Panc1 (cell line): ENCODE data around the gene MAP4K4.

Experiments used
- CTCF ChIP-seq: fragments of 450-650 bp; IDR thresholded peaks from 2 replicates; pipeline ENCODE4 v1.5.1; 2017; ENCODE audit warnings: mild to moderate bottlenecking
- POLR2AphosphoS5 ChIP-seq: IDR thresholded peaks from 2 replicates; pipeline ENCODE4 v1.6.1; 2012; ENCODE audit warnings: mild to moderate bottlenecking, low read depth, low read length, moderate library complexity
- REST ChIP-seq, 2 experiments: IDR thresholded peaks; 2 replicates each; pipeline ENCODE4 v1.6.1; 2011 to 2012; ENCODE audit warnings: low read depth in 2 of 2, control low read depth in 1 of 2, low read length in 1 of 2, mild to moderate bottlenecking in 1 of 2, moderate library complexity in 1 of 2; ENCODE audit not compliant: insufficient read depth in 1 of 2

- TF ChIP-seq CTCF, result no peak
- no peak for TF ChIP-seq POLR2AphosphoS5
- TF ChIP-seq REST (IDR thresholded peaks at IDR 0.05; ENCODE audit: insufficient read depth in 1 of 2, low read depth in 2 of 2, low read length in 1 of 2), result no peak
These were observed 176.6 kb downstream of the MAP4K4 start for GRCh38 chr2:101874069-101874468.
